Astrocyte of the hippocampus (primary cell): ENCODE results near the gene NCBP2.
"Not testable (repeated sequence)": the region's sequence is repeated elsewhere in the genome, so short reads cannot be mapped to it uniquely, and the experiment has no call there.

Source experiments
- DNase-seq: peaks from one replicate; pipeline ENCODE4 v3.0.0; 2011; ENCODE audit warnings: low read depth, low spot score

Gene NCBP2

DNA sequence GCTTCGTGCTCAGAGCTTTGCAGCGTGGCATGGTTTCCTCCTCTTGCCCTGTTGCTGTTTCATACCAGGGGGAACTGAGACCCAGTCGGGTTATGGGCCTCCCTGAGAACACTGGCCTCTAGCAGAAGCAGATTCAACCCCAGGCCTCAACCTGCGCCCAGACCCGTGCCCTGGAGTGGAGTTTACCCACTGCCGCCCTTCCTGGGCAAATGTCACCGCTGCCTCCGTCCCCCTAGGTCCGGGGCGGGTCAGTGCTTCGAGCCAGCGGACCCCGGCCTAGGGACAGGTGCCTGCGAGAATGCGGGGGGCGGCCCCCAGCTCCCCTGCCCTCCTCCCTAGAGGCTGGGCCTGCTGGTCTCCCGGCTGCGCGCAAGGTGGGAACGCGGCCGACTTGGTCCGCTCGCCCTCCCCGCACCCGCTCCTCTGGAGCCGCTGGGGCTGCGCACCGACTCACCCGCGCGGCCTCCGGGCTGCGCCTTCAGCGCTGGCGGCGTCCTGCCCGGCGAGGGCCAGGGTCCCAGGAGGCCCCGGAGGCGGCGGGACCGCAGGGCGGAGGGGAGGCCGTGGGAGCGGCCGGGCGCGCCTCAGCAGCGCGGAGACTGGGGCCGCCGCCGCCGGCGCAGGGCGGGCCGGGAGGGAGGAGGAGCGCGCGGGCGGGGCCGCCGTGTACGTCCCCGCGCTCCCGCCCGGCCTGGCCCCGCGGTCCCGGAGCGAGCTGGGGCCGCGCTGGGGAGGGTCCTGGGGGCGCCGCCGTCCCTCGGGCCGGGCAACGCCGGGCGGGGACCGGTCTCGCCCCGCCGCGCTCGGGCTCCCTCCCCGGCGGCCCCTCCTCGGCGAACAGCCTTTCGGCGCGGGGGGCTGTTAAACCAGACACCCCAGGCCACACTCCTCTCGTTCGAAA is 26.2 kb upstream of the NCBP2 start, which contains the start of gene PIGZ:
Gene PIGZ (minus strand): TSS at position 601 of the 901 bp plus-strand sequence. CDS start 16,802 bp downstream, outside the sequence.
- peak; percentile 62 for DNase-seq

DNA sequence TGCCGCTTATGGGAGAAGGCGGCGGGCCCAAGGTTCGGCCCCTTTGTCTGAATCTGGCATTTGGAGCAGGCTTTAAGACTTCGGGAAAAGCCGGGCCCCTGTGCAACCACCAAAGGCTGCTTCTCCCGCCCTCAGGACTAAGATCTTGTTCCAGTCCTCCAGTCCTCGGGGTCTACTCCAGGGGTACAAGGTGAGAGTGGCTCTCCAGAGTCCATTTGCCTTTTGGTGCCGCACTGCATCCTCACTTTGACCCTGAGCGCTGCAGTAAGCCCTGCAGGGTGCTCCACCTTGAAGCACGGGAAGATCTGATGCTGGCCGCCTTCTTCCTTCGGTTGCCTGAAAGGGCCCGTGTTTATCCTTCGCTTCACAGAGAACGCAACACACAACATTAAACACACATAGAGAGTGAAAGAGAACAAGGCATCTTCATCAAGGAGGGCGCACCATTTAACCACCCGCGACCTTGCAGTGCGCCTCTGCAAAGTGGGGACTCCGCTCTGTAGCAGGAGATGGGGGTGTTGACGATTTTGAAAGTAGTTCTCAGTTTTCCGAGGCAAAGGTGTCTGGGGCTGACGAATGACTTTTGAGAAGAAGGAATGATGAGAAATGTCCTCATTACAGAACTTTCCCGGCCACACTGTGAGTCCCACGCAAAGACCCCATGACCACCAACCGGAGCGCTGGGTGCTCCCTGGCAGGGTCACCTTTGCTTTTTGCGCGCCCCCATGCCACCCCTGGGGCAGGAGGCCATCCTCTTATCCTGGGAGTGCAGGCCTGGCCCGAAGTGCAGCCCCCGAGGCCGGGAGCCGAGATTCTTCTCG is 25.3 kb upstream of the NCBP2 start:
- DNase-seq, result no peak

DNA sequence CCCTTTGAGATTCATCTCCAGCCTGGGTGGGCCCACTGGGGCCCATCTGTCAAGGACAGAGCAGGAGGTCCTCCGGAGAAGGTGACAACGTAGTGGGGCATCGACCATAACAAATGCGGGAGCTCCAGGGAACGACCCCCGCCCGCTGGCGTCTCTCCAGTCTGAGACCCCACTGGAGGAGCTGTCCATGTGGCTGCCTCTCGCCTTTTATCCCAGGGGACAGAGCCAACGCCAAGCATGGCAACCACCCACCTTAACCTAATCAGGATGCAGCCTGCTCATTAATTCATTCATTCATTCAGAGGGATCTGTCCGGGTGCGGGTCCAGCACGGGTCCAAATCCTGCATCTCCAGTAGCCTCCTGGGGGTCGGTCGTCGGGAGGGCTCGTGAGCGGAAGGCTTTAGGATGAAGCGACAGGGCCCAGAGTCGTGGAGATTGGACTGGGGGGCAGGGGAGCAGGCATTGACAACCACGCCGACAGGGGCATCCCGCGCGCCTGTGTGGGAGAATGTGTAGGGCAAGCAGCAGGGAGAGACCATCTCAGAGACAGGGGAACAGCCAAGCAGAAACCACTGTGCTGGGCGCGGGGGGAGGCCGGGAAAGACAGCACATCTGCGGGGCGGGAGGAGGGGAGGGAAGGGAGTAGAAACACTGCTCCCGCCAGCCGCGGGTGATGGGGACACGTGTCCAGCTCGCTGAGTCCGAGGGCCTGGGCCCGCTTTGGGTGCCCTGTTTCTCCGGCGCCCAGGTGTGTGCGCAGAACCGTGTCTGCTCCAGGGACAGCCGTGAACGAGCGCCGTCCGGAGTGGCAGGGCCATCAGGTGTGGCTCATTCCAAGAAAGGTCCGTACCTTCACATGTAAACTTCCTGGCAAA is 24.4 kb upstream of the NCBP2 start:
- peak; percentile 45 for DNase-seq

DNA sequence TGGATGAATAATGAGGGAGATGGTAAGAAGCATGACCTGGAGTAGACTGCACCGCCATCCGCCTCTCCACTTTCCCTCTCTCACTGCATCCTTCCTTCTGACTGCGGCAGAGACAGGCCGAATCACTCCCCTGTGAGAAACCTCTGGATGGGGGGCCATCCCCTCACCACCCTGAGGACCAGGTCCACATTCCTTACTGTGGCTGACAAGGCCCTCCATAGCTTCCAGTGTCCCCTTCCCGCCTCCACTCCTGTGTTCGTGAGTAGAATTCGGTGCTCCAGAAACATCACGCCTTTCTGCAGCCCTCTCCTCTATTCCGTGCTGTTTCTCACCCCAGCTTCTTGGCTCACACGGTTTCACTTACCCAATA is 23.5 kb upstream of the NCBP2 start:
- no peak for DNase-seq

DNA sequence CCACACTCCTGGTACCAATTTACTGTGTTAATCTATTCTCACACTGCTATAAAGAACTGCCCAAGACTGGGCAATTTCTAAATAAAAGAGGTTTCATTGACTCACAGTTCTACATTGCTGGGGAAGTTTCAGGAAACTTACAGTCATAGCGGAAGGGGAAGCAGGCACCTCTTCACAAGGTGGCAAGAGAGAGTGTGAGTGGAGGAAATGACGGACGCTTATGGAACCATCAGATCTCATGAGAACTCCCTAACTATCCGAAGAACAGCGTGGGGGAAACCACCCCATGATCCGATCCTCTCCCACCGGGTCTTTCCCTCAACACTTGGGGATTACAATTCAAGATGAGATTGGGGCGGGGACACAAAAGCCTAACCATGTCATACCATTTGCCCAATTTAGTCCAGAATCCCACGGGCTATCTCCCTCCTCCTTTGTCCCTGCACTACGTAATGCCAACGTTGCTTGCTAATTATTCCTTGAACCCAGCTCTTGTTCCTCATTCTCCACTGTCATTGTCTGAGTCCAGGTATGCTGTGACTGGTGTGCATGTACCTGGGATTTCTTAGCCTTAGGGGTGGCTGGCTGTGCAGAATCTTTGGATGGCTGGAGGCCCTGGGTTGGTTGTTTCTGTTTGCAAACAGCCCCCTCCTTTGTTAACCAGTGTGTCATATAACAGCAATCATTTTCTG is 22.9 kb upstream of the NCBP2 start:
- no peak for DNase-seq

DNA sequence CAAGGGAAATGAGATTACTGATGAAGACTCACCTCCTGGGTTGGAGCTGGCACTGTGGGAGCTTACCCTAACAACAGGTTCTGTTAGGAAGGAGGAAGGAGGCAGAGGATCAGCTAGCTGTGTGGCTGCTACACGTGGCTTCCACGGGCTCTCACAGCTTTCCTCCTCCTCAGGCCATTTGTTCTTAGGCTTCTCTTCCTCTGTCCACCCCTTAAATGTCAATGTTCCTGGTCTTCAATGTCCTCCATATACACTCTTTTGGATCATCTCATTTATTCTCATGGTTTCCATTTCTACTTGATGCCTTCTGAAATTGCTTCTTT is 21.3 kb upstream of the NCBP2 start:
- DNase-seq, result no peak

DNA sequence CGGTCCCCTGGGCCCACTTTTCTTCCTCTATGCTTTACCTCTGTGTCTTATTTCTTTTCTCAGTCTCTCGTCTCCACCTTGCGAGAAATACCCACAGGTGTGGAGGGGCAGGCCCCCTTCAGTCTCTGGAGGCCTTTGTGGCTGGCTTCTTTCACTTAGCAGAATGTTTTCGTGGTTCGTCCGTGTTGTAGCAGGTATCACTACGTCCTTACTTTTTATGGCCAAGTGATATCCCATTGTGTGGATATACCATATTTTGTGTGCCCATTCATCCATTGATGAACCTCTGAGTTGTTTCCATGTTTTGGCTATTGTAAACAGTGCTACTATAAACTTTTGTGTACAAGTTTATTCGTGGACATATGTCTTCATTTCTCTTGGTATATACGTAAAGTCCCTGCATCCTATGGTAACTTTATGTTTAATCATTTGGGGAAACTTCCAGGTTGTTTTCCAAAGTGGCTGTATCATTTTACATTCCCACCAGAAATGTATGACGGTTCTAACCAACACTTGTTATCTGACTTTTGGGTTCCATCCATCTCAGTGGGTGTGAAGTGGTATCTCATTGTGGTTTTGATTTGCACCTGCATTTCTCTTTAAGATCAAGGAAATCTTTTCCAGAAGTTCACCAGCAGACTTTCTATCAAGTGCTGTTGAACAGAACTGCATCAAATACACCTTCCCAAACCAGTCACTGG is 20.8 kb upstream of the NCBP2 start:
- no peak for DNase-seq

DNA sequence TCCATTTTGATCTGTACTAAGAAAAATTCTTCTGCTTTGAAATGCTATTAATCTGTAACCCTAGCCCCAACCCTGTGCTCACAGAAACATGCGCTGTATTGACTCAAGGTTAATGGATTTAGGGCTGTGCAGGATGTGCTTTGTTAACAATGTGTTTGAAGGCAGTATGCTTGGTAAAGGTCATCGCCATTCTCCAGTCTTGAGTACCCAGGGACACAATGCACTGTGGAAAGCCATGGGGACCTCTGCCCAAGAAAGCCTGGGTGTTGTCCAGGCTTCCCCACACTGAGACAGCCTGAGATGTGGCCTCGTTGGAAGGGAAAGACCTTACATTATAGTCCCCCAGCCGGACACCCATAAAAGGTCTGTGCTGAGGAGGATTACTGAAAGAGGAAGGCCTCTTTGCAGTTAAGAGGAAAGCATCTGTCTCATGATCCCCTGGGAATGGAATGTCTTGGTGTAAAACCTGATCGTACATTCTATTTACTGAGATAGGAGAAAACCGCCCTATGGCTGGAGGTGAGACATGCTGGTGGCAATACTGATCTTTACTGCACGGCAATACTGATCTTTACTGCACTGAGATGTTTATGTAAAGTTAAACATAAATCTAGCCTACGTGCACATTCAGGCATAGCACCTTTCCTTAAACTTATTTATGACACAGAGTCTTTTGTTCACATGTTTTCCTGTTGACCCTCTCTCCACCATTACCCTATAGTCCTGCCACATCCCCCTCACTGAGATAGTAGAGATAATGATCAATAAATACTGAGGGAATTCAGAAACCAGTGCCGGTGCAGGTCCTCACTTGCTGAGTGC is 20.0 kb upstream of the NCBP2 start:
- DNase-seq, result no peak

DNA sequence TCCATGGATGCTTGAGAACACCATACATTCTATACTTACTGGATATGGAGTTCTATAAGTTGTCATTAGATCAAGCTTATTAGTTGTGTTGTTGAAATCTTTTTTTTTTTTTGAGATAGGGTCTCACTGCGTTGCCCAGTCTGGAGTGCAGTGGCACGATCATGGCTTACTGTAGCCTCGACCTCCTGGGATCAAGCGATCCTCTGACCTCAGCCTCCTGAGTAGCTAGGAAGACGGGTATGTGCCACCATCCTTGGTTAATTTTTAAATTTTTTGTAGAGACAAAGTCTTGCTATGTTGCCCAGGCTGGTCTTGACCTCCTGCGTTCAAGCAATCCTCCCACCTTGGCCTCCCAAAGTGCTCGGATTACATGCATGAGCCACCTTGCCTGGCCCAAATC is 12.5 kb upstream of the NCBP2 start:
- no peak for DNase-seq

DNA sequence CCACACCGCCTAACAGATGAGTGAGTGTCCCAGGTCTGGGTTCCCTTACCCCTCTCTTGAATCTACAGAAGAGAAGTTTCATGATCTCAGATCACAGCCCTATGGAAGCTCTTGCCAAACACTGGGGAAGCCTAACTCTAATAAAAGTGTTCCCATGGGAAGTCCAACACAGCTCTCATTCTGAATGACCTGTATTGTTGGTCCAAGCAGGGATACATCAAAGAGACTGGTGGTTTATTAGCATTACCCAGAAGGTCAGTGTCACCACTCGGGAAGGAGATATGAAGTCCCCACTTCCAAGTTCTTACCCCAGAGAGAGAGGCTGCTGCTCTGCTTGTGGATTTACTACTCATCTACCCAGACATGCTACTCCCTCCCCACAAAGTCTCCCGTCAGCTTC is 9.0 kb upstream of the NCBP2 start:
- no peak for DNase-seq

DNA sequence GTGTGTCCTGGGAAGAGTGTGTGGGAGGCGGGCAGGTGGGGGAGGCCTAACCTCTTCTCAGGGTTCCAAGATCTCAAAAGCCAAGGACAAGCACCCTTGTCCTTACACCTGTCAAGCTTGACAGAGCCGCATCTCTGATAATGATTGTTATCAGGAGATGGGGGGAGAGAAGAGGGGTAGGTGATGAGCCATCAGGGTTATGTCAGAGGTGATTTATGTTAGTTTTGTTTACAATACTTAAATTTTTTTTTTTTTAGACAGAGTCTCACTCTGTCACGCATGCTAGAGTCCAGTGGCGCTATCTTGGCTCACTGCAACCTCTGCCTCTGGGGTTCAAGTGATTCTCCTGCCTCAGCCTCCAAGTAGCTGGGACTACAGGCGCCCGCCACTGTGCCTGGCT is 7.4 kb upstream of the NCBP2 start:
- no peak for DNase-seq

DNA sequence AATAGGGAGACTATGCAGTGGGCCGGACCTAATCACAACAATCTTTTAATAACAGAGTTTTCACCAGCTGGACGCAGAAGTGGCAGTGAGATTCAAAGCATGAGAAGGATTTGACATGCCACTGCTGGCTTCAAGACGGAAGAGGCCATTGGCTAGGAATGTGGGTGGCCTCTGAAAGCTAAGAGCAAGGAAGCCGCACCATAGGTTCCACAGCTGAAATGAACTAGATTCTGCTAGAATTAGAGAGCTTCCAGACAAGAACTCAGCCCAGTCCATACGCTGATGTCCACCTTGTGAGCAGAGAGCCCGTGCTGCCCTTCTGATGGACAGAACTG is 6.9 kb upstream of the NCBP2 start:
- no peak for DNase-seq

DNA sequence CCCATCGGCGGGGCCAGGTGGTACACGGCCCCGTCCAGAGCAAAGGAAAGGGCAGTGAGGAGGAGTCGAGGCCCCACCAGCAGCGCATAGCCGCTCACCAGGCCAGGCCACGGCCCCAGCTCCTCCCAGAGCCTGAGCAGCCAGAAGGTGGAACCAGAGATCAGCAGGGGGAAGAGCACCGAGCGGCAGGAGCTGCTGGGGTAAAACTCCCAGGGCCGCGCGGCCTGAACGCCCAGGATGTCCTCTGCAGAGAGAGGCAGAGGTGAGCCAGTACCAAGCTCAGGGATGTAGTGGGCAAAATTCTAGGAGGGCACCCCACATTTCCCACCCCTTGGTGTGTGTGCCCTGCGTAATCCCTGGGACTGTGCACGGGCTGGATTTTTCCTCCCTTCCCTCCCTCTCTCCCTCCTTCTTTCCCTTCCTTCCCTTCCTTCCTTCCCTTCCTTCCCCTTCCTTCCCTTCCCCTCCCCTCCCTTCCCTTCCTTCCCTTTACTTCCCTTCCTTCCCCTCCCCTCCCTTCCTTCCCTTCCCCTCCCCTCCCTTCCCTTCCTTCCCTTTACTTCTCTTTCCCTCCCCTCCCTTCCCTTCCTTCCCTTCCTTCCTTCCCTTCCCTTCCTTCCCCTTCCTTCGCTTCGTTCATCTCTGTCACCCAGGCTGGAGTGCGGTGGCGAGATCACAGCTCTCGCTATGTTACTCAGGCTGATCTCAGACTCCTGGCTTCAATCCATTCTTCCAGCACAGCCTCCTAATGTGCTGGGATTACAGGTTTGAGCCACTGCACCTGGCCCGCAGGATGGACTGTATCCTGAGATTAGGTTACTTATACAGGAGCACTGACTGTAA is 6.3 kb upstream of the NCBP2 start:
- DNase-seq, result no peak

DNA sequence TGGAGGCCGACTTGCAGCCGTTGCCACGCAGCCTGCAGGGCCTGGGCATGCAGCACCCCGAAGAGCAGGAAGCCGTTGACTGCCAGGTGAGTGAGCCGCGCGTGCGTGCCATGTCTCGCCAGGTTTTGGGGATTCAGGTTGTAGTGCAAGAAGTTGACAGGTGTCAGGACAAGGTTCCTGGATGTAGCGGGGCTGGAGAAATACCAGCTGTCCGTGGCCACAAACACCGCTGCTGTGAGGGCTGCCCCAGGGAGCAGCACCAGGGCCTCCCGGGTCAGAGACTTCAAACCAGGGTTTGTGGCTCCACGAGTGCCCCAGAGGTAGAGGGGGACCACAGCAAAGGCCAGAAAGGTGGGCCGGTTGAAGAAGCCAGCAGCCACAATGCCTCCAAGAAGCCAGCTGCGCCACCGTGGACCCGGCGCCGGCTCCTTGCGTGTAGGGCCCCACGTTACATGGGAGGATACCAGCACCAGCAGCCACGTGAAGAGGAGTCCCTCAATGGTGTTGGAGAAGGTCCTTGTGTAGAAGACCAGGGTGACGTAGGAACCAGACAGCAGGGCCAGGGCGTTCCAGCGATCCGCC is 5.6 kb upstream of the NCBP2 start:
- no peak for DNase-seq

DNA sequence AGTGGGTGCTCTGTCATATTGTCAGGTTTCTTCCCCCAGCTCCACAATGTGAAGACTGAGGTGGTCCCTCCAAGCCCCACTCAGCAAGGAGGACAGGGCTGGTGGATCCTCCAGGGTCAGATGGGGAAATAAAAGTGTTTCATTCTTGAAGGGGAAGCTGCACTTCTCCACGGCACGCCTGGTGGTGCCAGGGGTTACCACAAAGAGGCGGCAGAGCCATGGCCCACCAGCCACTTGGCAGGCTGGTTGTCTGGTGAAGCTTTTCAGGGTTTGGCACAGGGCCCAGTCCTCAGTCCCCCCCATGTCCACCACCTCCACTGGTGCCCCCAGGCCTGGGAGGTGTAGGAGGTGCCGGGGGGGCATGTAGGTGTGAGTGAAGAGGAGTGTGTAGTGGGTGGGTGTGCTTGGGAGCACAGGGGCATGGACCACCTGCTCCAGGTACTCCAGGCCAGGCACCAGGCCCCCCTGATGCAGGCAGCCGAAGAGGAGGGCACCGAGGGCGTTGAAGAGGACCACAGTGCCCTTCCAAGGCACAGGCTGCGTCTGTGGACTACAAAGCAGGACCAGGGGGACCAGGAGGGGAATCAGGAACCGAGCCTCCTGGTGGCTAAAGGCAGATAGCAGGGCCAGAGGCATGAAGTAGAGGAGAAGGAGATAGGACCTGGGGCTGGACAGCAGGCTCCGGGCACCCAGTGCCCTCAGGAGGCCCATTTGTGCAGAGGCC is 5.0 kb upstream of the NCBP2 start:
- DNase-seq, result no peak

DNA sequence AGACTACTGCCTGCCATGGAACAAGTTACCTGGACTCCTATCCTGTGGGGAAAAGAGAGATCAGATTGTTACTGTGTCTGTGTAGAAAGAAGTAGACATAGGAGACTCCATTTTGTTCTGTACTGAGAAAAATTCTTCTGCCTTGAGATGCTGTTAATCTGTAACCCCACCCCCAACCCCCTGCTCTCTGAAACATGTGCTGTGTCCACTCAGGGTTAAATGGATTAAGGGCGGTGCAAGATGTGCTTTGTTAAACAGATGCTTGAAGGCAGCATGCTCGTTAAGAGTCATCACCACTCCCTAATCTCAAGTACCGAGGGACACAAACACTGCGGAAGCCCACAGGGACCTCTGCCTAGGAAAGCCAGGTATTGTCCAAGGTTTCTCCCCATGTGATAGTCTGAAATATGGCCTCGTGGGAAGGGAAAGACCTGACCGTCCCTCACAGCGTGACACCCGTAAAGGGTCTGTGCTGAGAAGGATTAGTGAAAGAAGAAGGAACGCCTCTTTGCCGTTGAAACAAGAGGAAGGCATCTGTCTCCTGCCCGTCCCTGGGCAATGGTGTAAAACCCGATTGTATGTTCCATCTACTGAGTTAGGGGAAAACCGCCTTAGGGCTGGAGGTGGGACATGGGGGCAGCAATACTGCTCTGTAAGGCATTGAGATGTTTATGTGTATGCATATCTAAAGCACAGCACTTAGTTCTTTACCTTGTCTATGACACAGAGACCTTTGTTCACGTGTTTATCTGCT is 1.9 kb upstream of the NCBP2 start:
- not testable (repeated sequence) for DNase-seq

DNA sequence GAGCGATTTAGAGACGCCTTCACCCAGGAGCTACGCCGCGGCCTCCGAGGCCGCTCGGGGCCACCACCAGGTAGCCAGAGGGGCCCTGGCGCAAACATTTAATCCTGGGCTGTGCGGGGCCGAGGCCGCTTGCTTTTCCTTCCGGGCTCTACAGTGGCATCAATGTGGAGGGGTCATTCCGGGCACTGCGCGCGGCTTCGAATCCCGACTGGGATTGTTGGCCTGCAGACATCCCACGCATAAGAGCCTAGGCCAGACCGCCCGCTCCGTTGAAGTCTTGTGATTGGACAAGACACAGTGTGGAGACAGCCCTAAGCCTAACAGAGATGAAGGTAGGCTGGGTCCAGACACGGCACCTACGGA is 568 bp upstream of the NCBP2 start:
- DNase-seq, result no peak
